Small intestine (tissue), 7 donors: ENCODE measurements around the gene E4F1. TPM values are rescaled to one million over a fixed set of nuclear protein-coding genes. Genes with fewer than 3 reads are reported as not detected.

Experiments
- DNase-seq, 2 donors: peaks; one replicate each; pipeline versions ENCODE4 v3.0.0 to v3.0.0-alpha.2; 2013
- FAIRE-seq: peaks from 2 replicates; lab custom pipeline; 2012; peaks lifted over from hg19 to GRCh38; lab: Jason Lieb, UNC
- H3K27ac ChIP-seq, 3 donors: one replicate each; pipeline ENCODE4 v1.5.1; 2013; ENCODE audit warnings: low read length in 2 of 3, mild to moderate bottlenecking in 2 of 3, control low read depth in 1 of 3, inconsistent platforms in 1 of 3, low read depth in 1 of 3, moderate library complexity in 1 of 3
- H3K27me3 ChIP-seq, 3 donors: one replicate each; pipeline ENCODE4 v1.6.1; 2013; ENCODE audit warnings: low read length in 3 of 3, inconsistent platforms in 1 of 3; ENCODE audit not compliant: control insufficient read depth in 3 of 3, insufficient read depth in 3 of 3
- H3K36me3 ChIP-seq, 3 donors: one replicate each; pipeline ENCODE4 v1.6.1; 2013; ENCODE audit warnings: low read length in 3 of 3, inconsistent platforms in 1 of 3, low read depth in 1 of 3, mild to moderate bottlenecking in 1 of 3, moderate library complexity in 1 of 3; ENCODE audit not compliant: control insufficient read depth in 3 of 3, insufficient read depth in 2 of 3
- H3K4me1 ChIP-seq, 3 donors: one replicate each; pipeline ENCODE4 v1.6.1; 2013; ENCODE audit warnings: low read length in 2 of 3, inconsistent platforms in 1 of 3, low read depth in 1 of 3, mild to moderate bottlenecking in 1 of 3, moderate library complexity in 1 of 3; ENCODE audit not compliant: control insufficient read depth in 3 of 3, insufficient read depth in 2 of 3
- H3K4me3 ChIP-seq, 3 donors: one replicate each; pipeline ENCODE4 v1.5.1; 2013; ENCODE audit warnings: low read length in 3 of 3, control low read depth in 1 of 3, inconsistent platforms in 1 of 3, low read depth in 1 of 3, mild to moderate bottlenecking in 1 of 3, moderate library complexity in 1 of 3
- H3K9me3 ChIP-seq, 2 donors: one replicate each; pipeline ENCODE4 v1.6.1; 2013; ENCODE audit warnings: low read depth in 1 of 2, low read length in 1 of 2; ENCODE audit not compliant: control insufficient read depth in 2 of 2, insufficient read depth in 1 of 2
- WGBS, 3 donors: extraction: QIAGEN DNeasy Blood & Tissue Kit; methylation state at CpG; one replicate each; pipeline ENCODE4 v1.1.7; 2013; 5-methylcytosine and 5-hydroxymethylcytosine counted together
- polyA plus RNA-seq, 4 donors: library from polyadenylated mRNA; stranded (reverse) in 3 of 4; unstranded in 1 of 4; fragments of 200-250 nt in 3 of 4; fragments of 120-200 nt in 1 of 4; gene quantifications; one replicate each; pipeline versions ENCODE4 v1.2.1 to v1.2.3, GENCODE V29; 2013
- donor health status: healthy with polysubstance abuse.
- donor health status: control.
- donor health status: control.
- donor health status: Bipolar disorder and iron deficiency.
- donor health status: healthy.

The E4F1 gene
- polyA plus RNA-seq, 4 donors, result 16.5 to 37.1 (median 22.8) TPM

GRCh38 chr16:2205967-2206313 is 17.5 kb upstream of the E4F1 start:
- H3K4me1 ChIP-seq, result peaks cover 0 to 8% (median 2%) of the 10 kb centered on the region in 3 donors
- 5 to 10% (median 8%) methylated on average over 11 to 16 of the region's 16 CpGs for WGBS, 3 donors
- FAIRE-seq (no peak), DNase-seq (no peak)
- H3K27me3 ChIP-seq, result peaks cover 0 to 3% (median 0%) of the 10 kb centered on the region in 3 donors
- H3K4me3 ChIP-seq, result peak overlapping the region; percentile 71 to 90 (median 84)
- H3K27ac ChIP-seq, result peak overlapping the region; percentile 34 to 97 (median 96)
- H3K9me3 ChIP-seq, result peaks cover 0 to 6% of the 10 kb centered on the region in 2 donors
- peaks cover 0 to 46% (median 2%) of the 10 kb centered on the region in 3 donors for H3K36me3 ChIP-seq

GRCh38 chr16:2206420-2206779 is 17.0 kb upstream of the E4F1 start:
- 78 to 84% (median 78%) methylated on average over 18 of the region's 18 CpGs for WGBS, 3 donors
- H3K27ac ChIP-seq, result peak overlapping the region in 1 of 3 donors; percentile 97
- FAIRE-seq, result no peak

GRCh38 chr16:2206780-2207433 is 16.5 kb upstream of the E4F1 start:
- WGBS, 3 donors, result 94 to 96% (median 94%) methylated on average over 22 to 23 of the region's 23 CpGs
- Histone ChIP-seq H3K27ac (no peak overlapping the region), H3K4me3 (no peak overlapping the region), H3K9me3 (peaks cover 0 to 6% of the 10 kb centered on the region in 2 donors), H3K36me3 (peaks cover 0 to 53% (median 2%) of the 10 kb centered on the region in 3 donors), H3K4me1 (peaks cover 0 to 8% (median 2%) of the 10 kb centered on the region in 3 donors), H3K27me3 (peaks cover 0 to 3% (median 0%) of the 10 kb centered on the region in 3 donors)
- DNase-seq (no peak), FAIRE-seq (no peak)

More at GRCh38 chr16:2206420-2206779, 17.0 kb upstream of the E4F1 start:
- DNase-seq, result no peak
- H3K9me3 ChIP-seq, result peaks cover 0 to 6% of the 10 kb centered on the region in 2 donors
- H3K4me3 ChIP-seq, result peak overlapping the region in 1 of 3 donors; percentile 90
- peaks cover 0 to 3% (median 0%) of the 10 kb centered on the region in 3 donors for H3K27me3 ChIP-seq
- H3K4me1 ChIP-seq, result peaks cover 0 to 8% (median 2%) of the 10 kb centered on the region in 3 donors
- peaks cover 0 to 48% (median 2%) of the 10 kb centered on the region in 3 donors for H3K36me3 ChIP-seq

- 89 to 91% (median 91%) methylated on average over 9 of the region's 9 CpGs for WGBS, 3 donors
- Histone ChIP-seq H3K9me3 (peaks cover 0 to 6% of the 10 kb centered on the region in 2 donors), H3K27ac (no peak overlapping the region), H3K4me1 (peaks cover 0 to 17% (median 3%) of the 10 kb centered on the region in 3 donors), H3K36me3 (peaks cover 0 to 62% (median 2%) of the 10 kb centered on the region in 3 donors), H3K27me3 (peaks cover 0 to 3% (median 0%) of the 10 kb centered on the region in 3 donors), H3K4me3 (no peak overlapping the region)
- DNase-seq (no peak), FAIRE-seq (no peak)
These were observed 15.5 kb upstream of the E4F1 start for GRCh38 chr16:2207872-2208271.

- no peak for FAIRE-seq
- Histone ChIP-seq H3K27me3 (peaks cover 0 to 3% (median 0%) of the 10 kb centered on the region in 3 donors), H3K27ac (no peak overlapping the region), H3K9me3 (peaks cover 0 to 5% of the 10 kb centered on the region in 2 donors), H3K36me3 (peaks cover 0 to 64% (median 2%) of the 10 kb centered on the region in 3 donors), H3K4me3 (no peak overlapping the region), H3K4me1 (peaks cover 2 to 22% (median 4%) of the 10 kb centered on the region in 3 donors)
- no peak for DNase-seq
- 75 to 85% (median 82%) methylated on average over 22 to 23 of the region's 23 CpGs for WGBS, 3 donors
These were observed 15.1 kb upstream of the E4F1 start for GRCh38 chr16:2208308-2208707.

- Histone ChIP-seq H3K36me3 (peaks cover 0 to 64% (median 2%) of the 10 kb centered on the region in 3 donors), H3K27me3 (no peaks in the 10 kb centered on the region), H3K27ac (no peak overlapping the region), H3K4me3 (no peak overlapping the region), H3K4me1 (peaks cover 4 to 26% (median 6%) of the 10 kb centered on the region in 3 donors), H3K9me3 (no peaks in the 10 kb centered on the region)
- DNase-seq (no peak), FAIRE-seq (no peak)
- WGBS, 3 donors, result 93 to 95% (median 94%) methylated on average over 8 to 9 of the region's 9 CpGs
These were observed 14.6 kb upstream of the E4F1 start for GRCh38 chr16:2208772-2209171.

- H3K27ac ChIP-seq, result no peak overlapping the region
- DNase-seq (no peak), FAIRE-seq (no peak)
- peaks cover 0 to 64% (median 2%) of the 10 kb centered on the region in 3 donors for H3K36me3 ChIP-seq
- no peaks in the 10 kb centered on the region for H3K27me3 ChIP-seq
- no peak overlapping the region for H3K4me3 ChIP-seq
- 87 to 94% (median 90%) methylated on average over 29 of the region's 29 CpGs for WGBS, 3 donors
- no peaks in the 10 kb centered on the region for H3K9me3 ChIP-seq
- H3K4me1 ChIP-seq, result peaks cover 4 to 27% (median 6%) of the 10 kb centered on the region in 3 donors
These were observed 14.0 kb upstream of the E4F1 start for GRCh38 chr16:2209258-2210008.

GRCh38 chr16:2210009-2210332 is 13.4 kb upstream of the E4F1 start:
- no peaks in the 10 kb centered on the region for H3K9me3 ChIP-seq
- H3K4me3 ChIP-seq, result no peak overlapping the region
- H3K27me3 ChIP-seq, result no peaks in the 10 kb centered on the region
- peaks cover 2 to 24% (median 6%) of the 10 kb centered on the region in 3 donors for H3K4me1 ChIP-seq
- H3K36me3 ChIP-seq, result peaks cover 0 to 64% (median 2%) of the 10 kb centered on the region in 3 donors
- FAIRE-seq, result no peak
- H3K27ac ChIP-seq, result no peak overlapping the region
- no peak for DNase-seq
- 89 to 92% (median 91%) methylated on average over 12 to 17 of the region's 17 CpGs for WGBS, 3 donors
